GM19467 (cell line): Measurements from ENCODE around the gene ZNF397.

Experiments used
- ATAC-seq: cut with Tn5 transposase; IDR thresholded peaks from one replicate; pipeline ENCODE4 v1.9.1; 2021; ENCODE audit warnings: mild to moderate bottlenecking, moderate library complexity; ENCODE audit not compliant: unreplicated experiment

Gene ZNF397

GRCh38 chr18:35245719-35246317 is 5.0 kb downstream of the ZNF397 start:
- no peak for ATAC-seq

- no peak for ATAC-seq
Observed at GRCh38 chr18:35246831-35247230, 6.0 kb downstream of the ZNF397 start.

GRCh38 chr18:35247412-35248249 is 6.8 kb downstream of the ZNF397 start:
- ATAC-seq, result no peak

- no peak for ATAC-seq
Observed at GRCh38 chr18:35248429-35248828, 7.6 kb downstream of the ZNF397 start.

- ATAC-seq, result no peak
Observed at GRCh38 chr18:35252466-35252865, 11.6 kb downstream of the ZNF397 start.

GRCh38 chr18:35253655-35254287 is 12.9 kb downstream of the ZNF397 start:
- no peak for ATAC-seq

GRCh38 chr18:35256947-35257346 is 16.1 kb downstream of the ZNF397 start:
- no peak for ATAC-seq

GRCh38 chr18:35264409-35264808 is 23.6 kb downstream of the ZNF397 start:
- no peak for ATAC-seq

GRCh38 chr18:35267161-35267651 is 26.4 kb downstream of the ZNF397 start:
- peak; percentile 69 for ATAC-seq

GRCh38 chr18:35267809-35268208 is 27.0 kb downstream of the ZNF397 start:
- no peak for ATAC-seq

- no peak for ATAC-seq
Observed at GRCh38 chr18:35268821-35269220, 28.0 kb downstream of the ZNF397 start.

- ATAC-seq, result no peak
Observed at GRCh38 chr18:35271656-35272055, 30.8 kb downstream of the ZNF397 start.

- no peak for ATAC-seq
Observed at GRCh38 chr18:35276267-35276666, 35.4 kb downstream of the ZNF397 start.

GRCh38 chr18:35277633-35278032 is 36.8 kb downstream of the ZNF397 start:
- ATAC-seq, result no peak

GRCh38 chr18:35278085-35278484 is 37.3 kb downstream of the ZNF397 start:
- ATAC-seq, result no peak

GRCh38 chr18:35278969-35279368 is 38.1 kb downstream of the ZNF397 start:
- ATAC-seq, result no peak

- no peak for ATAC-seq
Observed at GRCh38 chr18:35282353-35282752, 41.5 kb downstream of the ZNF397 start.

GRCh38 chr18:35283923-35284794 is 43.3 kb downstream of the ZNF397 start:
- no peak for ATAC-seq

- ATAC-seq, result no peak
Observed at GRCh38 chr18:35284841-35285240, 44.0 kb downstream of the ZNF397 start.

GRCh38 chr18:35289293-35289692 is 48.5 kb downstream of the ZNF397 start:
- ATAC-seq, result peak; percentile 4

- ATAC-seq, result peak; percentile 25
Observed at GRCh38 chr18:35289727-35290093, 48.9 kb downstream of the ZNF397 start.
